Renal cortical epithelial cell (primary cell): ENCODE data around the gene RENBP. TPM values are rescaled to one million over a fixed set of nuclear protein-coding genes. Genes with fewer than 3 reads are reported as not detected.

Source experiments
- DNase-seq: peaks from one replicate; pipeline ENCODE4 v3.0.0-alpha.2; 2011; ENCODE audit warnings: low read depth
- total RNA-seq: library from RNA; depleted of rRNA; stranded (reverse); fragments of >200 nt; gene quantifications from 2 replicates; pipeline ENCODE4 v1.2.3, GENCODE V29; 2014

Gene RENBP
- total RNA-seq, 1 donor from 2014 or later: 1.9 TPM

DNA sequence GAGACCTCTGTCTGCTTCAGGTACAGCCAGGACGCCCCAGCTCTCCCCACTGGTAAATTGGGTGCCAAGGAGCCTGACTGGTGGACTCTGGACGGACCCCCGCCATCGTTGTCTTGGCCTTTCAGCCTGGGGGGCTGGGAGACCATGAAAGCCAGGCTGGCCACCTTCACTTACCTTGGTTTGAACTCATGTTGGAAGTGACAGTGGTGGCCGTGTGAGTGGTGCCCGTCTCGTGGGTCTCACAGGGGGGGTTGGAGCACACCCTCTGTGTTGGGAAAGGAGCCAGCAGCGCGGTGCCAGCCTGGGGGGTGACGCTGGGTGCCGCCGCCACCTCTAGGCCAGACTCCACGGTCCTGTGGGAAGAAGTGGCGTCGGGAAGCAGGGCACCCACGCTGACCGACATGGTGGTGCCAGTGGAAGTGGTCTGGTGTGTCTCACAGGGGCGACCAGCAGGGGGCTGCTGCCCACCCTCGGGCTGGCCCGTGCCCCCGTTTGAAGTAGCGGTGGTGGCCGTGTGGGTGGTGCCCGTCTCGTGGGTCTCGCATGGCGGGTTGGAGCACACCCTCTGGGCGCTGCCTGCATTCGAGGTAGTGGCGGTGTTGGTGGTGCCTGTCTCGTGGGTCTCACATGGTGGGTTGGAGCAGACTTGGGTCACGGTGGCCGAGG, 9.6 kb upstream of the RENBP start:
- DNase-seq: no peak

DNA sequence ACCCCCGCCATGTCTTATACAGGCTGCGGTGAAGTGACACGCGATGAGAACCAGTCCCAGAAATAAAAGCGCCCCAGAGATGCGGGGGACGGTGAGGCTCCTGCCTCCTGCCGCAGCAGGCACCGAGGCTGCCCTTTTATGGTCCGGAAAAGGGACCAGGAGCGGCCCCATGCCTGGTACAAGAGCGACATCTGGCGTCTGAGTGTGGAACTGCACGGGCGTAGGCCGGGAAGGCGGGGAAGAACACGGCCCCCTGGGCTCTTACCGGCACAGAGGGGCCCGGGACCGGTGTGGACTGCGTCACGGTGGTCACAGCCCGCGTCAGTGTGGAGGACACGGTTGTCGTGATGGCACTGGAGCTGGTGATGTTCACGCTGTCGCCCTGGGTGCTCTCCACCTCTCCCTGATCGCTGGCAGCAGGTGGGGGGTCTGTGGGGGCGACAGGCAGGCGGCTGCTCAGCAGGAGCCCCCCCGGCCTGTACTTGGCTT, 8.9 kb upstream of the RENBP start:
- no peak for DNase-seq

DNA sequence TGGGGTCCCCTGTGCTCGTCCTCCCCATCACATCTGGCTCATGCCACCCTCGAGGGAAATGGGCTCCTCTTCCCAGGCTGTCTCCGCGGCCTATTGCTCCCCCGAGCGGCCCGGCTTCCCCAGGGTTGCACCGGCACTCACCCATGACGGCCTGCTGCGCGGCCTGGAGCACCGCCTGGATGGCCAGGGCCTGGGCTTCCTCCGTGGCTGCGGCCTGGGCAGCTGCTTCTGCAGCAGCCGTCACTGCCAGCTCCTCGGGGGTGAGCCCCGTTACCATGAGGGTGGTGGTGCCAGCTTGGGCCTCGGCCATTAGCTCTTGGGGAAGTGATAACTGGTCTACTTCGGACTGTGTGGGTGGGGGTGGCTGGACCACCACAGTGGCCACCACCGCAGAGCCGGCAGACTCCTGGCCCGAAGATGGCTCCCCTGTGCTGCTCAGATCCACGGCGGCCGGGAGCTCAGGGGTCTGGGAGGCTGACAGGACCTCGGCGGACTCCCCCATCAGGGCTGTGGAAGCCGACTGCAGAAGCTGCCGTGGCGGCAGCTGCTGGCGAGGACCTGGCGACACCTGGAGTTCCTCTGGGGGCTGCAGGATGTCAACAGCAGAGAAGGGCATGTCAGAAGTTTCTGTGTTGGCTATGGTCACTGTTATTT, 8.1 kb upstream of the RENBP start:
- DNase-seq: no peak

DNA sequence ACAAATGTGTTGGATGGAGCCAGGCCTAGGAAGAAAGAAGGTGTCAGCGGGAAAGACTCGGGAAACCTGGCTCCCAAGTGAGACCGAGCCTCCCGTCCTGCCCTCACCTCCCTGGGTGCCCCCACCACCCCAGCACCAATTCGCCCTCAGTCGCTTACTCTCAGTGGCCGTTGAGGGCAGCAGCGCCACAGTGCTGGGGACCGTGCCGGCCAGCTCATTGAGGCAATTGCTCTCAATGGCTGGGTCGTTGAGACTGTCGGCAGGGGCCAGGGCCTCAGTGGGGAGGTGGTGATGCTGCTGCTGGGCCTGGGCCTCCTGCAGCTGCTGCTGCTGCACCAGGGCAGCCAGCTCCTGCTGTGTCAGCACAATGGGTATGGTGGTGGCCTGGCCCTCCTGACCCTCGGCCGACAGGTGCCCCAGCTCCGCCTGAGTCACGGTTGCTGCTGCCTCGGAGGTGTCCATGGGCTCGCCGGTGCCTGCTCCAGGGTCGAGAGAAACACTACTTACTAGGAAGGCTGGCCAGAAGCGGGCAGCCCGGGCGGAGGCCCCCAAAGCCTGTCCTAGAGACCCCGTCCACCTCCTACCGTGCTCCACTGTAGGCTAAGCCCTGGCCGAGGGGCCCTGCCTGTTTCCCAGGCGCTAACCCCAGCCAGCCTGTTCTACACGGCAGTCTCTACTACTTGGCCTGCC, 7.4 kb upstream of the RENBP start:
- no peak for DNase-seq

DNA sequence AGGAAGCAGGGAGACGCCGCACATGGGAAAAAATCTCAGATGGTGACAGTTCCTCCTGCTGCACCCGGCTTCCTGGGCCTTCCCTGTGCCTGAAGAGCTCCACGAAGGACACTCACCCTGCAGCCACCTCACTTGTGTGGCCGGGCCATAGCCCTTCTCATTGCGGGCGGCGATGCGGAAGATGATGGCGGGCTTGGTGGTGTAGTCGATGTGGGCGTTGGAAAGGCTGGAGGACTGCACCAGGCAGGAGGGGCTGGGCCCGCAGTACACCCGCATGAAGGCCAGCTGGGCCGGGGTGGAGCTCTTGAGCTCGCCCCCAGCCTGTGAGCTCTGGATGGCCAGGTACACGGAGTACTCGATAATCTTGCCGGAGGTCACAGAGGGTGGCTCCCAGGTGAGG, 5.7 kb upstream of the RENBP start:
- no peak for DNase-seq

DNA sequence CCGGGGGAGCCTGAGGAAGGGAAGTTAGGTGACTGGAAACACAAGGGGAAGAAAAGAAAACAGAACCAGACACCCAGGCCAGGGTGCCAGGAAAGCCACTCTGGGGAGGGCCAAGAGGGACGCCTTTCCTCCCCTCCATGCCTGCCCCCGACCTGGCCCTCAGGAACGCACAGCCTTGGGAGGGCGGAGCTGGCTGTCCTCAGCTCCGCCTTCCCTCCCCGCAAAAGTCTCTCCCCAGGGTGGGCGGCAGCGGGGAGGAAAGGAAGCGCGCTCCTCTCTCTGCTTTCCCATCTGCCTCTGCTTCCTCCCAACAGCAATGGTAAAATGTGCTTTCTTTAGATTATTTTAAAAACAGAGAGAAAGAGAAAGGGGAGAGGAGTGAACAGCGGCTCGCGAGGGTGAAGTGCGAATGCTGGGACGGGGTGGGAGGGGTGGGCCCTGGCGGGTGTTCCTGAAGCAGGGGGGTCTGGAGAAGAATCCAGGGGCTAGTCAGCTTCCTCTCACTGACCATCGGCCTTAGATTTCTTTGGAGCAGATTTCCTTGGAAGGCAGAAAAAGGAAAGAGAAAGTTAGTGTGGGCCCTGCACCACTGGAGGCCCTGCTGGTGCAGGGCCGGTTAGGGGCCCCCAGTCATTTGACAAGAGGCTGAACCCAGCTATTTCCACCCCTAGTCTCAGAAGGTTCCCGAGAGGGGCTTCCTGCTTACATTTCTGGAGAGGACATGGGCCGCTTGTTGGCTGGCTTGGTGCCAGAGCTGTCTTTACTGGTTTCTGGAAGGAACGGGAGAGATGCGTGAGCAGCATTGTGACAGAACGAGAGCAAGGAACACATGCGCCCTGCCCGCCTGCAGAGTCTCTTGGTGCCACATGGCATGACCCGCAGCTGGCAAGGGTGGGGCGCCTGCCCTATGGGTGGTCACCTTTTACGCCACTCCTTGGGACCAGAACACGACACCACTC, 4.7 kb upstream of the RENBP start:
- DNase-seq: no peak

DNA sequence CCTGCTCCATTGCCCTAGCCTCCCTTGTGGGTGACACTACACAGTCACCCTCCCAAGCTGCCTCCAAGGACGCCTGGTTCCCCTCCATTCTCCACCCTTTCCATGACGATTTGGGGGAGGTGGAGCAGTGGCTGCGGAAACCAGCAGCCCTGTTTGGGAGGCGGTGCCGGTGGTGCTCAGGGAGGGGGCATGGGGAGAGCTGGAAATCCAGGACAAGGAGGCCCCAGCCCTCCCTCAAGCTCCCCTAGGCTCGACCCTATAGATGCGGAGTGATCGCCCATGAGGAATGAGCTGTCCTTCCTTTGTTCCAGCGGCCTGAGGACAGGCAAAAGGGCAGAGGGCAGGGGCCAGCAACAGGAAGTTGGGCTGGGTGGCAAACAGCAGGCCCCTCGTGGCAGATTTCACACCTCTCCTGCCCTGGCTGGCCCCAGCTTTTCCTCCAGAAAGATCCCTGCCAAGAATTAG, 3.6 kb upstream of the RENBP start:
- DNase-seq: no peak

DNA sequence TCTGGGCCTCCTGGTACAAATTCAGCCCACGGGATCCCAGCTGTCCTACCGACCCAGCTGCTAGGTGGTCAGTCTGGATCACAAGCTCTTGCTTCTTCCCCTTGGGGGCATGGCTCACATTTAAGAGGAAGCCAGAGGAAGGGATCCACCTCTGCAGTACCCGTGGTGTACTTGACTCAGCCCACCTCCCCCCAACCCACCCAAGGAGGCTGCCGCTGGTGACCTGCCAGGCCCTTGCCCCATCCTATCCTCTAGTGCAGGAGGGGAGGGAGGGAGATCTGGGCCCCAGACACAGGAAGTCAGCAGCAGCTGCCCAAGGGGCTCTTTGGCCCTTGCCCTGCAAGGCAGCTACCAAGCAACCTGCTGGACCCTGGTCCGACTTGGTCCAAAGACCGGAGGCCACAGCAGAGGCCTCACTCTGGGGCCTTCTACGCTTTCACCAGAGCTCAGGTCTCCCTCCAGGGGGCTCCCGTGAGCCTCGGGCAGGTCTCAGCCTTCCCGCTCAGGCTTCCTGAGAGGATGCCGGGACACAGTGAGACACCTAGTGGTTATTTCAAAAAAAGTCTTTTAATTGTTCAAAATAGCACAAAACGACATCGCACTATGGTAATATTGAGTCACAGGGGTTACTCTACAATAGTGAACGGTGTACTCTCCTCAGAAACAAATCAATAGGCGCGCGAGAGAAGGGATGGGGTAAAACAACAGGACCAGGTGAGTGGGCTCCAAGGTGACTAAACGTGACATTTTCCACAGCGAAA, 2.7 kb upstream of the RENBP start:
- peak; percentile 69 for DNase-seq

DNA sequence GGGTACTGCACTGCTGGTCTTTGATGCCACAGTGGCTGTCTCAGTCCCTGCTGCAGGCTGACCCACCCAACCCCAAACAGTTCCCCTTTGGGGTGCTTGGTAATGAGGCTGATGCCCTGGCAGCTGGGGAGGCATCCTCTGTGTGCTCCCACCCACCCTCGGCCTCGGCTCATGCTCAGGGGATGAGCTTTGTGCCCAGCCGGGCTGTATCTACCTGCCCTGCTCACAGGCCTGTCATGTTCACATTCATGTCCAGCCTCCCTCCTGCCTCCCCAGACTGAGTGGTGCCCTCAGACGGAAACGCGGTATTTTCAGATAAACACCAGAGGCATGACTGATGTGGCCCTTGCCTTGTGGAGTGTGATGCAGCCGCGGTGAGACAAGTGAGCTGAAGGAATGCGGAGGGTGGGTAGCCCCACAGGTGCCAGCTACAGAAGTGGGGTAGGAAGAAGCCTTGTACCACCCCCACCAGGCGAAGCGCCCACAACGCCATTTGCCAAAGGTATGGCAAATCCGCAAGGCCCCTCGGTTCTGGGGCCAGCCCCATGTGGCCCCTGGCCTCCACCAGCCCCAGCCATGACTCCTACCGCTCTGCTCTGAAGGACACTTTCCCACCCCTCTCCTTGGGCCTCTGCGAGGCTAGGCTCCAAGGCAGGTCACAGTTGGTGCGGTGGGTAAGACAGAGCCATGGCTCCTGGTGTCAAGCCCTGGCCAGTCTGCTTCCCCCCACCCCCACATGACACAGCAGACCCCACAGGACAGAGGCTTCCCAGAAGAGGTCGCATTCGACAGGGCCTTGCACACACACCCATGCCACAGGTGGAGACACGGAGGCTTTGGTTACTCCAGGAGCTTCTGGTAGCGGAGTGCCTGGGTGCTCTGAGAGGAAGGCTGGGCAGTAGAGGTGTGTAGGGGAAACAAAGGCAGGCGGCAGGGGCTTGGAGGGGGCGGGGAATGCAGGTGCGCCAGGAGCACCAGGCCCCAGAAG, 1.8 kb upstream of the RENBP start:
- no peak for DNase-seq

DNA sequence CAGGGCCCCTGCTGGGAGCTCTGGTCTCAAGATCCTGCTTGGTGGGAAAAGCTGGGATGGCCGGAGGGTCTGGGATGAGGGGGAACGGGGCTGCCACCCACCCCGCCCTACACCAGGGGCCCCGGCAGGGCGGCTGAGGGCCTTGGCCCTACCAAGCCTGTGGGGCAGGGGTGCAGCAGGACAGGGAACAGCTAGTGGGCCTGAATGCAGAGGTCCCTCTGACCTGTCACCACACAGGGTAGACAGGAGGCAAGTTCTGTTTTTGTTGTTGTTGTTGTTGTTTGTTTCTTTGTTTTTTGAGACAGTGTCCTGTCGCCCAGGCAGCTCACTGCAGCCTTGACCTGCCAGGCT, 332 bp upstream of the RENBP start:
- no peak for DNase-seq

DNA sequence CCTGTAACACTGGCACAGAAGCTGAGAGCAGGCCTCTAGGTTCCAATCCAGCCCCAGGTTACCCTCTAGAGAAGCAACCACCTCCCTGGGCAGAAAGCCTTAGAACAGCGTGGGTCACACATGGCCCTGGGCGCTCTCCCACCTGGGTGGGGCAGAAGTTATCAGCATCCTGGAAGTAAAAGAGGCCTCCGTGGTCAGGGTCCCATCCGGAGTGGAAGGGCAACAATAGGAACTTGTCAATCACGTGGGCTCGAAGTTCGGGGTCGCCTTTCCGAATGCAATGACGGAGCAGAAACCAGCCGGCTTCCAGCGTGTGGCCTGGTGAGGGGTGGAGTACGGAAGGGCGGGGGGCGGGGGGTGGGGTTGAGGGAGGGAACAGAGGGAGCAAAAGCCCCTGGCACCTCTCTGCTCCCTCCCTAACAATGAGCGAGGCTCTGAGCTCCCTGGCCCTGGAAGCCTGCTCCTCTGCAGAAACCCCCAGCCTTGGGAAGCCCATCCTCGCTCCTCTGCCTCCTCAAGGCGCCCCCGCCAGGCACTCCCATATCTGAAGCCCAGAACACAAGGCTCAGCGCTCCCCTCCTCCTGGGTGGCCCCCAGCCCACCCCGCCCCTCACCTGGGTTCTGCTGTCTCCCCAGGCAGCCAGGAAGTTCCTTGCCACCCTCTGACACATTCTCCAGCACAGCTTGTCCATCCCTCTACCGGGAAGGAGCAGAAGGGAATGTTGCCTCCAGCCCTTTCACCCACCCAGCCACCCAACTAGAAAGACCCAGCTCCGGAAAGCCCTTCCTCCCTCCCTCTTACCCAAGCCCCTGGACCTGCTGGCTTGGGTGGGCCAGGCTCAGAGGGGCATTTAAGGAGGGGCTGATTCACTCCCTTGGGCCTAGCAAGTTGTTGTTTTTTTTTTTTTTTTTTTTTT, 2.8 kb downstream of the RENBP start:
- DNase-seq: no peak

DNA sequence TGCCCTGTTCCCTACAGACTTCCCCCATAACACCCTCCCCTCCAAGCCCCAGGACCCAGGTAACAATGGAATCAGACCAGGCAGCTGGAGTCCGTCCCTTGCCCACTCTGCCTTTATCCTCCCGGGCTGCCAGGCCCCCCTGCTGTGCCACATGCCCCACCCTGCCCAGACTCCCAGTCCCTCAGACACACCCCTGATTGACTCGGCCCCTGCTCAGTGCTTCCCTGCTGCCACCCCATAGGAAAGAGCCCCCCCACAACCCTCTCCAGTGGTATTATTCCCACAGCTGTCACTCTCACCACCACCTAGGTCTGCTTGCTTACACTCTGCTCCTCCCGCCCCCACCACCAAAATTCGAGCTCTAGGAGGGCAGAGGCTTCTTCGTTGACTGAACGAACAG, 4.9 kb downstream of the RENBP start:
- DNase-seq: no peak

DNA sequence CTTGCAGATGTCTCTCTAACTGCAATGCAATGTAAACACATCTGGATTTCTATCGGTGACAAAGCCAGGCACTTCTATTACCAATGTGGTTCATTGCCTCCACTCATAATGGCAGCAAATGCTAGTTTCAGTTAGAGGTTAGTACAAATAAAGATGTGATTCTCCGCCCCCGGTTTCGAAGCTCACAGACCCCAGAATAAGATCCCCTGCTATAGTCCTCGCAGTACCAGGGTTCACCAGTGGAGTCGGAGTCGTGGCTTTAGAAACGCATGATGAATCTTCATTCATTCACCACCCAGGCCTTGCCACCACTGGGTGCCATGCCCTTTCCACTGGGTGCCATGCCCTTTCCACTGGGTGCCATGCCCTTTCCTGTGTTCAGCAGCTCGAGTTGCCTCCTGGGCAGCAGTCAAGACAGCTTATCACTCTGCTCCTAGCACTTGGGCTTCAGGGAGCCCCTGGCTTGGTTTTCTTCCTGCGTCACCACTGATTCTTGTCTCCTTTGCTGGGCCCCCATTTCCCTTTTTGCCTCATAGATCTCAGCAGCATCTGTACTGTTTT, 6.1 kb downstream of the RENBP start:
- no peak for DNase-seq

DNA sequence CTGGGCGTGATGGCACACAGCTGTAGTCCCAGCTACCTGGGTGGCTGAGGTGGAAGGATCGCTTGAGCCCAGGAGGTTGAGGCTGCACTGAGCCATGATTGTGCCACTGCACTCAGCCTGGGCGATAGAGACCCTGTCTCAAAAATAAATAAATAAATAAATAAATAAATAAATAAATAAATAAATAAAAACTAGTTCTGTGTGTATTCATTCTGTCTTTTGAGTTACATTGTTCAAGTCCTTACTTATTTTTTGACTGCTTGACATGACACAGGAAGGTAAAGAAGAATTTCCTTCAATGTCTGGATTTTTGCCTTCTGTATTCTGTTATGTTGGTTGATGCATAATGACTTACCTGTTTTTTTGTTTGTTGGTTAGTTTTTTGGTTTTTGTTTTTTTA, 7.4 kb downstream of the RENBP start:
- DNase-seq: no peak

DNA sequence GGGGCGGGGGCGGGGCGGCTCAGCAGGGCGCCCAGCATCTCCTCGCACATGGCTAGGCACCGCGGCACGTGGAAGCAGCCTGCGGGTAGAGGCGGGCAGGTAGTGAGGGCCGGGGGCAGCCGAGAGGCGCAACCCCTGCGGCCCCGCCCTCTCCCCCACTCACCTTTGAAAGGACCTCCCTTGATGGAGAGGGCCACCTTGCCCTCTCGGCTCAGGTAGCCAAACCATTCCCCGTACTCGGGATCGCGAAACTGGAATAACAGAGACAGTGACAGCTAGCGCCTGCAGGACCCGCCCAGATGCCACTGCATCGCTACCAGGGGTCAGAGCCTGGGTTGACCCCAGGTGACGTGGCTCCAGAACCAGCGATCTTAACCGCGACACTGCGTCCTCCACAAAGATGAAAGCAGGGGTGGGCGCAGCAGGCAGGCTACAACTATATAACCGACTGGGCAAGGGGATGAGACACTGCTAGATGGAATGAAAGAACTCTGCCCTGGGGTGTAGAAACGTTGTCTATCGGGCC, 9.1 kb downstream of the RENBP start:
- DNase-seq: no peak

DNA sequence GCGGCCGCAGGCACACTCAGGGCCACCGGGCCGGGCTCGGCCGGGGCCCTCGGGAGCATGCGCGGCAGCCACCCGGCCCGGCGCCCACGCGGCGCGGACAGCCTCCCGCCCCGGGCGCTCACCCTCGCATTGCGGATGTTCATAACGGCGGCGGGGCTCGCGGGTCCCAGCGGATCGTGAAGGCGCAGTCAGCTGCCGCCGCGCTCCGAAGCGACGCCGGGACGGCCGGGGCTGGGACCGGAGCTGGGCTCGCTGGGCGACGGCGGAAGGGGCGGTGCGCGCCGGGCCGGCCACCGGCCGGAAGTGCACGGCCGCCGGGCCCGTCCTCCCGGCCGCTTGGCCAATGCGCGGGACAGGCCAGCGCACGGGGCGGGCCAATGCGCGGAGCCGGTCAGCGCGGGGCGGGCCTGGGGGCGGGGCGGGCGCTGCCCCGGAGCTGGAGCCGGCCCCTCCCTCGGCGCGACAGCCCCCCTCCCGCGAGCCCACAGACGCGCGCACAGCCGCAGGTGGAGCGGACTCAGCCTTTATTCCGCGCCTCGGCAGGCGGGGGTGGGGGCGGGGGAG, 9.6 kb downstream of the RENBP start, which contains the start of gene NAA10:
Gene NAA10 (minus strand): TSS at position 276 of the 564 bp plus-strand sequence. CDS start 133 bp downstream, at position 143.
- DNase-seq: peak; percentile 21

DNA sequence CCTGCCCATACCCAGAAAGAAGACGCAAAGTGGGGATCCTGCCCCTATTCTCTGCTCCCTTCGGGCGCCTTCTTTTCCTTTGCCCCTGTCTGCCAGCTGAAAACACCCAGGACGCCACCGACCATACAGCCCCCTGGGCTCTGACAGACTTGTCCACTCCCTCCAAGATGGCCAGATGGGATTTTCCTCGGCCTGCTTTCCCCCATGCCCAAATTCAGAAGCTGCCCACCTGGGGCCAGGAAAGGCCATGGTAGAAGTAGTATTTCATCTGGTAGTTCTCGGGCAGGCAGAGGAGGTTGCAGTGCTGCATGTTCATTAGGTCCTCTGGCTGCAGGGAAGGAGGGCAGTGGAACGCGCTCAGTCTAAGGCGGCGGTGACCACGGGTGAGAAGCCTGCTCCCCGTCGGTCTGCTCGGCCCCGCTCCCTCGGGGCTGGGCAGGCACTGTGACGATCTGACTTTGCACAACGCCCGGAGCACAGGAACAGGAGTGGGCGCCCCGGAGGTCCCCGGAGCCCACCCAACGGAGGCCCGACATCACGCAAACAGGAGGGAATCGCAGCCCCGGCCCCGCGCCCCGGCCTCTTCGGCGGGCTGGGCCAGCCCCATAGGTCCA, 10.2 kb downstream of the RENBP start:
- no peak for DNase-seq
